Measurements from ENCODE around the gene MBOAT1.

DNA sequence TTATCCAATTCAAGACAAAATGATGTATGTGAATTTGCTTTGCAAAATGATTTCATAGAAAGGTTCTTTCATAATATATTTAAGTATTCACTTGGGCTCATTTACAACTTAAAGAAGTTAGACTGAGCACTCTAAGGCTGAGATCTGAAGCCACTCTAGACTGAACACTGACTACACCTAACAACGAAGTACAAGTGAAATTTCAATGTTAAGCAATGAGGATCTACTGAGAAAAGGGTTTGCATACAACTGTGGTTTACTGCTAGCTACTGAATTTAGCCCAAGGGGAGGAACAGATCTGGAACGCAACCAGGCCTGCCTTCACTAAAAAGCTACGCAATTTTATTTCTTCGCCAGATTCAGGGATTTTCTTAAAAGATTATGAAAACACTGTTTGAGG is 106.4 kb downstream of the MBOAT1 start:
- TF ChIP-seq, protein P1, sequence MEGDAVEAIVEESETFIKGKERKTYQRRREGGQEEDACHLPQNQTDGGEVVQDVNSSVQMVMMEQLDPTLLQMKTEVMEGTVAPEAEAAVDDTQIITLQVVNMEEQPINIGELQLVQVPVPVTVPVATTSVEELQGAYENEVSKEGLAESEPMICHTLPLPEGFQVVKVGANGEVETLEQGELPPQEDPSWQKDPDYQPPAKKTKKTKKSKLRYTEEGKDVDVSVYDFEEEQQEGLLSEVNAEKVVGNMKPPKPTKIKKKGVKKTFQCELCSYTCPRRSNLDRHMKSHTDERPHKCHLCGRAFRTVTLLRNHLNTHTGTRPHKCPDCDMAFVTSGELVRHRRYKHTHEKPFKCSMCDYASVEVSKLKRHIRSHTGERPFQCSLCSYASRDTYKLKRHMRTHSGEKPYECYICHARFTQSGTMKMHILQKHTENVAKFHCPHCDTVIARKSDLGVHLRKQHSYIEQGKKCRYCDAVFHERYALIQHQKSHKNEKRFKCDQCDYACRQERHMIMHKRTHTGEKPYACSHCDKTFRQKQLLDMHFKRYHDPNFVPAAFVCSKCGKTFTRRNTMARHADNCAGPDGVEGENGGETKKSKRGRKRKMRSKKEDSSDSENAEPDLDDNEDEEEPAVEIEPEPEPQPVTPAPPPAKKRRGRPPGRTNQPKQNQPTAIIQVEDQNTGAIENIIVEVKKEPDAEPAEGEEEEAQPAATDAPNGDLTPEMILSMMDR (IDR thresholded peaks at IDR 0.05): no peak
- TF ChIP-seq POLR2A (IDR thresholded peaks at IDR 0.05; ENCODE audit: low read length) (no peak), CEBPB (IDR thresholded peaks at IDR 0.05) (no peak), ZFP36 (IDR thresholded peaks at IDR 0.05; ENCODE audit: borderline replicate concordance, partially characterized antibody) (no peak), RFX5 (IDR thresholded peaks at IDR 0.05) (no peak), CHD2 (IDR thresholded peaks at IDR 0.05; ENCODE audit: low read length, partially characterized antibody) (no peak)
- TF ChIP-seq, protein P2, sequence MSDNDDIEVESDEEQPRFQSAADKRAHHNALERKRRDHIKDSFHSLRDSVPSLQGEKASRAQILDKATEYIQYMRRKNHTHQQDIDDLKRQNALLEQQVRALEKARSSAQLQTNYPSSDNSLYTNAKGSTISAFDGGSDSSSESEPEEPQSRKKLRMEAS (IDR thresholded peaks at IDR 0.05): no peak

All from A549 (cell line).